H1 (cell line): ENCODE measurements around the gene TTYH2. TPM values are rescaled to one million over a fixed set of nuclear protein-coding genes. Genes with fewer than 3 reads are reported as not detected.

Experiments
- BCL11A ChIP-seq, 2 experiments: IDR thresholded peaks; one replicate each; pipeline ENCODE4 v1.6.1; 2011; ENCODE audit warnings: low read depth in 2 of 2, low read length in 2 of 2, mild to moderate bottlenecking in 2 of 2
- CHD1 ChIP-seq: IDR thresholded peaks from 2 replicates; pipeline ENCODE4 v1.6.1; 2012; ENCODE audit warnings: low read depth, low read length, improper control_type of control experiment
- CREB1 ChIP-seq: IDR thresholded peaks from 2 replicates; pipeline ENCODE4 v1.6.1; 2012; ENCODE audit warnings: inconsistent platforms
- MAX ChIP-seq: IDR thresholded peaks from 2 replicates; pipeline ENCODE4 v1.6.1; 2012; ENCODE audit warnings: inconsistent platforms
- polyA plus RNA-seq, 7 experiments: library from polyadenylated mRNA; depleted of rRNA in 3 of 7; stranded (reverse) in 5 of 7; unstranded in 2 of 7; fragments of >200 nt in 5 of 7; fragments of 200-250 nt in 2 of 7; gene quantifications; 1 replicate in 5 of 7; 2 replicates in 1 of 7; 4 replicates in 1 of 7; pipeline versions ENCODE4 v1.2.1 to v1.2.3, GENCODE V29; 2011 to 2013; ENCODE audit warnings: missing spikeins in 2 of 7, mixed read lengths in 2 of 7
- total RNA-seq: library from RNA; stranded (reverse); fragmentation: NEBNext Ultra II Directional; extraction: Animal tissue kit (Norgen Biotek cat#: 25700); gene quantifications from 2 replicates; pipeline ENCODE4 v1.2.1, GENCODE V29; 2021

TTYH2 gene
- total and polyA plus RNA-seq, 2 of the 8 experiments (the other 6 are each of a cell fraction or from before 2014, with no cell fraction given) = 3.2 to 9.2 TPM

DNA sequence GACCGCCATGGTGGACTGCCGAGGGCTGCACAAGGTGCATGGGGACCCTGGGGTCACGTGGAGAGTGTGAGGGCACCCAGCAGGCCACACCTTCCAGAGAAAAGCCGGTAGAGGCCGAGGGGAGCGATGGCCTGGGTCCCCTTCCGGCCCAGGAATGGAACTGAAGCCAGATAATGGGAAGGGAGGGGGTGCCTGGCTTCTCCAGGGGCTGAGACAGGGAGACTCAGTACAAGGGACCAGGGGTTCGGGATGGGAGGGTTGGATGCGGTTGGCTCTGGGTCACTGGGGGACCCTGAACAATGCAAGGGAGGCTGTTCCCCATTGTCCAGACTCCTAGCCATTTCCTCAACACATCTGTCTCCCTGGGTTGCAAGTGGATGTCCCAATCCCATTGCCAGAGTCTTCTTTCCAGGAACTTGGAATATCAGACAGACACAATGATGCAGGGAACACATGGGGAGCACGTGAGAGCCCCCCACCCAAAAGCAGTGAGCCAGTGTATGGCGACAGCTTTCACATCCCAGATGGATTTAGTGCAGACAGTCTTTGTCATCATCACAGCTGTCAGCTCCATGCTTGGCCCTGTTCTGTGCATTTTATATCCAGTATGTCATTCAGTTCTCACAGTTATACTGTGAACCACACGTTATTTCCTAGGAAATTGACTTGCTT is 37.1 kb downstream of the TTYH2 start (continued):
- TF ChIP-seq MAX (no peak), CREB1 (no peak), BCL11A (IDR thresholded peaks at IDR 0.05; ENCODE audit: low read depth in 2 of 2, low read length in 2 of 2) (no peak), CHD1 (no peak)
